ENCODE measurements around the gene ZFX. TPM values are rescaled to one million over a fixed set of nuclear protein-coding genes. Genes with fewer than 3 reads are reported as not detected.
A peak's percentile ranks its signal among the peaks of the same experiment; 100 is the strongest.

ZFX gene
- total RNA-seq, 1 experiment from 2014 or later = 29.9 TPM

DNA sequence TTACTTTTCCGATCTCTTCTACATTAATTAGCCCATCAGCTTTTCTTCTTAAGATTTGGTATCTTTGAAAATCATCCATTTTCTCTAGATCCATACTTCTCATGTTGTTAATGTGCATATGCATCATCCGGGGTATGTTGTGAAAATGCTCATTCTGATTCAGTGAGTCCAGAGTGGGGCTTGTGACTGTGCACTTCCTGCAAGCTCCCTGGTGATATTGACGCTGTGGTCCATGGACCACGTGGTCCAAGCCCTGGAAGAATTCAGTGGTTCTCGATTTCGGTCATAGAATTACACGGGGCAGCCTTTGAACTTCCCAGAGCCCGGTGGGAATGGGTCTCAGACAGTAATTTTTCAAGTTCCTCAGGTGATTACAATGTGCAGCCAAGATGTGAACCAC, 69.8 kb downstream of the ZFX start:
- Histone ChIP-seq H3K9me3 (replicated peaks) (no peaks in the 10 kb centered on the region), H3K4me1 (replicated peaks) (no peaks in the 10 kb centered on the region), H3K4me3 (no peak overlapping the region), H3K27me3 (replicated peaks) (no peaks in the 10 kb centered on the region), H3K27ac (no peak overlapping the region), H3K36me3 (no peaks in the 10 kb centered on the region; the same call in 1 of the 2 replicates)
- DNase-seq (ENCODE audit: low read depth in 1 of 2, low spot score in 2 of 2) = no peak

DNA sequence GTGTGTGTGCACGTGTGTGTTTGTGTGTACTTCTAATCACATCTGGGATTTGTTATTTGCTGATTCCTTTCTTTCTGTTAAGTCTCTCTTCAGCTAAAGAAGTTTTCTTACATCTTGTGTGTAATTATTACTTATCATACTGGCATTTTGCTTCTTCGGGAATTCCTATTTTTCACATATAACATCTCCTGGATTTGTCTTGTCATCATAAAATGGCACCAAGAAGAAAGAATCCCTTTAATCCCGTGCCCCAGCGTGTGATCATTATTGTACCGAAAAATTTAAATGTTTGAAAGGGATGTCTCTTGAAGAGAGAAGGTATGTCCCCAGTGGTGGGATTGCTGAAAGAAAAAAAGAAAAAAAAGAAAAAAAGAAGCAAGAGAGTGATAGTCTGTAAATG, 72.3 kb downstream of the ZFX start:
- no peak for DNase-seq (ENCODE audit: low read depth in 1 of 2, low spot score in 2 of 2)
- no peaks in the 10 kb centered on the region for H3K9me3 ChIP-seq (replicated peaks)

DNA sequence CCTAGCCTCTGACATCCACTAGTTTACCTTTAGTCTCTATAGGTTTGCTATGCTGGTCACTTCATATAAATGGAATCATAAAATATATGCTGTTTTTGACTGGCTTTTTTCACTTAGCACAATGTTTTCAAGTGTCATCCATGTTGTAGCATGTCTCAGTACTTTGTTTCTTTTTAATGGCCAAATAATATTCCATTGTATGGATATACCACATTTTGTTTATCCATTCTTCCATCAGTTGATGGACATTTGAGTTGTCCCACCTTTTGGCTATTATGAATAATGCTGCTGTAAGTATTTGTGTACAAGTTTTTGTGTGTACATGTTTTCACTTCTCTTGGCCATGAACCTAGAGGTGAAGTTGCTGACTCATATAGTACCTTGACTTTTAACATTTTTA, 75.7 kb downstream of the ZFX start:
- no peaks in the 10 kb centered on the region for H3K9me3 ChIP-seq (replicated peaks)
- no peaks in the 10 kb centered on the region for H3K27me3 ChIP-seq (replicated peaks)
- H3K4me3 ChIP-seq = no peak overlapping the region
- H3K36me3 ChIP-seq = no peaks in the 10 kb centered on the region
- no peaks in the 10 kb centered on the region for H3K4me1 ChIP-seq (replicated peaks)
- H3K27ac ChIP-seq = no peak overlapping the region
- DNase-seq (ENCODE audit: low read depth in 1 of 2, low spot score in 2 of 2) = no peak

More for the DNA sequence above, 72.3 kb downstream of the ZFX start:
- H3K4me1 ChIP-seq (replicated peaks) = no peaks in the 10 kb centered on the region
- no peak overlapping the region for H3K27ac ChIP-seq
- H3K4me3 ChIP-seq = no peak overlapping the region
- no peaks in the 10 kb centered on the region for H3K27me3 ChIP-seq (replicated peaks)
- H3K36me3 ChIP-seq = no peaks in the 10 kb centered on the region

DNA sequence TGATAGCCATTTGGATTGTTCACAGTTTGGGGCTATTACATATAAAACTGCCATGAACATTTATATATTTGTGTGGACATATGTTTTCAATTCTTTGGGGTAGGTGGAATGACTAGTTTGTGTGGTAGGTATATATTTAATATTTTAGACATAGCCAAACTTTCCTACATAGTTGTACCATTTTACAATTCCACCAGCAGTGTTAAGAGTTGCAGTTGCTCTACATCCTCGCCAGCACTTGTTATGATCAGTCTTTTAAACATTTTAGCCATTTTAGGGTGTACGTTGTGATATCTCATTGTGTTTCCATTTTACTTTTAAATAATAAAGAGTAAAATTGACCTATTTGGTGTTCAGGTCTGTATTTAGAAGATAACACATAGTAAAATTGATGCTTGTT, 76.6 kb downstream of the ZFX start:
- Histone ChIP-seq H3K4me1 (replicated peaks) (peaks cover 6% of the 10 kb centered on the region), H3K27me3 (replicated peaks) (no peaks in the 10 kb centered on the region), H3K27ac (no peak overlapping the region), H3K9me3 (replicated peaks) (no peaks in the 10 kb centered on the region), H3K4me3 (no peak overlapping the region), H3K36me3 (no peaks in the 10 kb centered on the region)
- DNase-seq (ENCODE audit: low read depth in 1 of 2, low spot score in 2 of 2) = no peak

DNA sequence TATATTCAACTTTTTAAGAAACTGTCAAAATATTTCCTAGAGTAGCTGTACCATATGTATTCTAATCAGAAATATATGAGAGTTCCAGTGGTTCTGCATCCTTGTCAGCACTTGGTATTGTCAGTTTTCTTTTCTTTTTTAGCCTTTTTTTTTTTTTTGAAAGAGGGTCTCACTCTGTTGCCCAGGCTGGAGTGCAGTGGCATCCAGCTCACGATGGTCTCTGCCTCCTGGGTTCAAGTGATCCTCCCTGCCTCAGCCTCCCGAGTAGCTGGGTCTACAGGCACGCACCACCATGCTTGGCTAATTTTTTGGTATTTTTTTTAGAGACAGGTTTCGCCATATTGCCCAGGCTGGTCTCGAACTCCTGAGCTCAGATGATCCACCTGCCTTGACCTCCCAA, 79.1 kb downstream of the ZFX start:
- no peaks in the 10 kb centered on the region for H3K9me3 ChIP-seq (replicated peaks)
- H3K36me3 ChIP-seq = no peaks in the 10 kb centered on the region
- no peak for DNase-seq (ENCODE audit: low read depth in 1 of 2, low spot score in 2 of 2)
- peaks cover 12% of the 10 kb centered on the region for H3K4me1 ChIP-seq (replicated peaks)
- no peak overlapping the region for H3K27ac ChIP-seq
- no peaks in the 10 kb centered on the region for H3K27me3 ChIP-seq (replicated peaks)
- no peak overlapping the region for H3K4me3 ChIP-seq

DNA sequence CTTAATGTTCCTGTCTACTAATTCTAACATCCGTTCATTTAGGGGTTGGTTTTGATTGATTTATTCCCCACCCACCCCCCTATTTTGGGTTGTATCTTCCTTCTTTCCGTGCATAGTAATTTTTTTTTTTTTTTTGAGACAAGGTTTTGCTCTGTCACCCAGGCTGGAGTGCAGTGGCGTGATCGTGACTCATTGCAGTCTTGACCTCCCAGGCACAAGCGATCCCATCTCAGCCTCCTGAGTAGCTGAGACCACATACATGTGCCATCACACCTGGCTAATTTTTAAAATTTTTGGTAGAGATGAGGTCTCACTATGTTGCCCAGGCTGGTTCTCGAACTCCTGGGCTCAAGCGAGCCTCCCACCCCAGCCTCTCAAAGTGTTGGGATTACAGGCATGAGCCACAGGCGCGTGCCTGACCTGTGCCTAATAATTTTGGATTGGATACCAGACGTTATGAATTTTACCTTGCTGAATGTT, 79.9 kb downstream of the ZFX start:
- DNase-seq (ENCODE audit: low read depth in 1 of 2, low spot score in 2 of 2) = no peak
- Histone ChIP-seq H3K4me3 (no peak overlapping the region), H3K36me3 (no peaks in the 10 kb centered on the region), H3K27ac (no peak overlapping the region), H3K9me3 (replicated peaks) (no peaks in the 10 kb centered on the region), H3K27me3 (replicated peaks) (no peaks in the 10 kb centered on the region), H3K4me1 (replicated peaks) (peaks cover 12% of the 10 kb centered on the region)

DNA sequence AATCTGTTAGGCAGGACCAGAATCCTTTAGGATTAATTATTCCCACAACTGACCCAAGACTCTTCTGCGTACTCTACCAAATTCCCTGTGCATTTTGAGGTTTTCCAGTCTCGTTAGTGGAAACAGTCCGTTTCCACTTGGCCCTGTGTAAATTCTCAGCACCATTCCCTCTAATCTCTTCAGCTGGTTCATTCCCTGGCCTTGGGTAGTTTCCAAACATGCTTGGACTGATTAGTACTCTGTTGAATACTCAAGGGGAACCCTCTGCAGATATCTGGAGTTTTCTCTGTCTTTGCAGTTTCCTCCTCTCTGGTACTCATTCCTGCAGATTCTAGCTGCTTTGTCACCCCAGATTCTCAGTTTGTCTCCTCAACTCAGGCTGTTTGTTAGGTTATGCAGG, 80.4 kb downstream of the ZFX start:
- no peak for DNase-seq (ENCODE audit: low read depth in 1 of 2, low spot score in 2 of 2)
- H3K27ac ChIP-seq = no peak overlapping the region

DNA sequence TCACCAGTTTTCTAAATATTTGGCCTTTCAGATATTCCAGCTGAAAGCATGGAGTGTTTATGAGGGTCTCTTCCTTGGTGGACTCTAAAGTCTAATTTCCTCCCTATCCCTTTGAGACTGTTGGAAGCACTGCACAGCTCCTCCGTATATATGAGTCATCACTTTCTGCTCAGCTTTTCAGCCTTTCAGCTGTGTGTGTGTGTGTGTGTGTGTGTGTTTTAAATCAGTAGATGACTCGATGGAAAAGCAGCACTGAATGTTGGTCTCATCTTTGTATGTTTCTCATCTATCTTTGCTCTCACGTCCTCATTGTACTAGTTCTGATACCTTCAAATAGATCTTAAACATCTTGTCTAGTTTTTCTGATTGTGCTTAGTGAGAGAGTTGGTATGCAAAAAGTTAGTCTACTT, 81.6 kb downstream of the ZFX start:
- Histone ChIP-seq H3K27me3 (replicated peaks) (no peaks in the 10 kb centered on the region), H3K27ac (no peak overlapping the region), H3K4me3 (no peak overlapping the region), H3K36me3 (no peaks in the 10 kb centered on the region), H3K9me3 (replicated peaks) (no peaks in the 10 kb centered on the region), H3K4me1 (replicated peaks) (peaks cover 12% of the 10 kb centered on the region)
- DNase-seq (ENCODE audit: low read depth in 1 of 2, low spot score in 2 of 2) = peak in 1 of 2 experiments; percentile 49

More for the DNA sequence above, 80.4 kb downstream of the ZFX start:
- H3K27me3 ChIP-seq (replicated peaks) = no peaks in the 10 kb centered on the region
- peaks cover 12% of the 10 kb centered on the region for H3K4me1 ChIP-seq (replicated peaks)
- H3K4me3 ChIP-seq = no peak overlapping the region
- H3K36me3 ChIP-seq = no peaks in the 10 kb centered on the region
- H3K9me3 ChIP-seq (replicated peaks) = no peaks in the 10 kb centered on the region

DNA sequence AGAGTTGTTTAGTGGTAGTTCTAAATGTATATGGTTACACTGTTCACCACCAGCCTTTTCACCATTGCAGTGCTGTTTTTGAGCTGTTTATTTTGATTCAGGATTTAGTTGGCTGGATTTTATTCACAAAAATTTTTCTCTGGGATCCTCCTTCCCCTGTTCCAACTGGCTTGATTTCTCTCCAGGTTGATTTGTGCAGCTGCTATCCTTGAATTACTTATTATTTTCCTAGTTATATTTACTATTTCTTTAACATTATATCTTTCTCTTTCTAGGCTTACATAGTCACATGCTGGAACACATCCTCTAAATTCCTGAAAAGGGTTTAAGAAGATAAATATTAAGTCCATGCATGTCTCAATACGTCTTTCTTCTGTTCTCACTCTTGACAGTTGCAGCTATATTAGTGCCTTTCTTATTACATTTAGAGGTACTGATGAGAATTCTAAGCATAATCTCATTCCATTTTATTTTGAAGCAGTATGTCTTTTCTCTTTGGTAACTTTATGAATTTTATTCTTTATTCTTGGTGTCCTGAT, 82.2 kb downstream of the ZFX start:
- H3K9me3 ChIP-seq (replicated peaks) = no peaks in the 10 kb centered on the region
- no peaks in the 10 kb centered on the region for H3K36me3 ChIP-seq
- no peaks in the 10 kb centered on the region for H3K27me3 ChIP-seq (replicated peaks)
- peaks cover 12% of the 10 kb centered on the region for H3K4me1 ChIP-seq (replicated peaks)
- DNase-seq (ENCODE audit: low read depth in 1 of 2, low spot score in 2 of 2) = no peak
- H3K27ac ChIP-seq = no peak overlapping the region
- H3K4me3 ChIP-seq = no peak overlapping the region

DNA sequence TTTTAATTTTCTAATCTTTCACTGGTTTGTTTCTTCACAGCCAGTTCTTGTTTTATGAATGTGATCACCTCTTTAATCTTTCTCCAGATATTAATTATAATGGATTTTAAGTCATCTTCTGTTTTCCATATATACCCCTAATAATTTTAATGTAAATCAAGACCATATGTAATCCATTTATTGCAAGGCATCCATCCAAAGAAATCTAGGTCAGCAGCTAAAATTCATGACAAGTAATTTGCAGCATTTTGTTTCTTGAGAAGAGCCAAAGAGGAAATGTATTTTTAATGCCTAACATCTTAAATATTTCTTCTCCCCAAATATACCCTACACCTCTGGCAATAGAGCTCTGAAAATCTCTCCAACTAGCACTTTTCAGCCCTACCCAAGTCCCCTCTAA, 83.3 kb downstream of the ZFX start:
- Histone ChIP-seq H3K4me1 (replicated peaks) (peaks cover 12% of the 10 kb centered on the region), H3K36me3 (no peaks in the 10 kb centered on the region), H3K27ac (no peak overlapping the region), H3K4me3 (no peak overlapping the region), H3K9me3 (replicated peaks) (no peaks in the 10 kb centered on the region), H3K27me3 (replicated peaks) (no peaks in the 10 kb centered on the region)
- no peak for DNase-seq (ENCODE audit: low read depth in 1 of 2, low spot score in 2 of 2)

DNA sequence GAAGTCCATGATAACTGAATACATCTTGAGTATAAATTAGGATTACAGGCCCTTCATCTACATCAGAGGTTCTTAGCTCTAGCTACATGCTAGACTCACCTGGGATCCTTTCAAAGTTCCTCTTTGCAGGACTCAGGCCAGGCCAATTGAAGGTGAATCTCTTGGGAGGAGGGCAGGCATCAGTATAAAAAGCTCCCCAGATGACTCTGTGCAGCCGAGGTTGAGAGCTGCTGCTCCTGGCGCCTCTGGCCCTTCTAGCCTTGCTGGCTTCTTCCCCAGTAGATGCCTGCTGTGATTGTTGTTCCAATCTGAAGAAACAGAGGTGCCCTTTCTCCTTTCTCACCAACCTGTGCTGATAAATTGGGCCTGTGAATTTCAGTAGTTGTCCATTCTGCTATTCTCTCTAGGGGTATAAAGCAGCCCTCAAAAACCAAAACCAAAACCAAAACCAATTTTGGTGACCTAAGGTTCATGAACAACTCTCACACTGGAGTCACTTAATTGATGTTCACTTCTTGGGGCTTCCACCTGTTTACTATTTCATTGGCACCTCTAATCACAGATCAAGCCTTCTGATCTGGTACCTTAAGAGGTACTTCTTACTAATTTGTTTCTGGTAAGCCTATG, 85.7 kb downstream of the ZFX start:
- Histone ChIP-seq H3K36me3 (no peaks in the 10 kb centered on the region), H3K27ac (no peak overlapping the region), H3K9me3 (replicated peaks) (no peaks in the 10 kb centered on the region), H3K4me3 (no peak overlapping the region), H3K4me1 (replicated peaks) (peaks cover 12% of the 10 kb centered on the region), H3K27me3 (replicated peaks) (no peaks in the 10 kb centered on the region)
- DNase-seq (ENCODE audit: low read depth in 1 of 2, low spot score in 2 of 2) = no peak

DNA sequence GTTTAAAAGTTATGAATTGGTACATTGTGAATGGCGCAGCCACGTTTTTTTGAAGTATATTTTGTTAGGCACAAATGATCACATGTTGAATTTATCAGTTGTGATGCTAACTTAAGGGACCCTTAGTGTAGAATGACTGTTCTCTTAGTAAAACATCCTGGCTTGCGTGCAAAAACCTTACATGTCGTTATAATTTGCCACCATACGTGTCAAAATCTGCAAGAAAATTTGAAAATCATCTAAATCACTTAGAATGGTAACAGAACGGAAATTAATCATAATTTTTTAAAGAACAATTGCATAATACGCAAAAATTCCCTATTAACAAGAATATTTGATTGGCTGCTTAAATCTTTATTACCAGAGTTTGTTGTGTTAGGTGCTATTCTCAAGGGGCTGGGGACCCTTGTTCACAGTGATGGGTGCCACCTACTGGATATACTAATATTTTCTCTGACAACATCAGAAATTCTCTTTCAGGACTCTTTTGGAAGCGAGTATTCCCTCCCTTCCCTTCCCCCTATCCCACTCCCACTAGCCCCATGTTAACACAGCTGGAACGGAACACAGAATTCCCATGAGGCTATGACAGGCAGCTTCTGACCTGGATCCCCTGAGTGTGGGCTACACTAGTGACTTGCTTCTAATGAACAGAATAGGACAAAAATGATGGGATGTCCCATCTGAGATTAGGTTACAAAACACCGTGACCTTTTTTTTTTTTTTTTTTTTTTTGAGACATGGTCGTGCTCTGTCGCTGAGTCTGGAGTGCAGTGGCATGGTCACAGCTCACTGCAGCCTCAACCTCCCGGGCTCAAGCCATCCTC, 92.5 kb downstream of the ZFX start:
- Histone ChIP-seq H3K4me3 (no peak overlapping the region), H3K36me3 (no peaks in the 10 kb centered on the region), H3K27ac (no peak overlapping the region), H3K4me1 (replicated peaks) (no peaks in the 10 kb centered on the region), H3K9me3 (replicated peaks) (no peaks in the 10 kb centered on the region), H3K27me3 (replicated peaks) (no peaks in the 10 kb centered on the region)
- DNase-seq (ENCODE audit: low read depth in 1 of 2, low spot score in 2 of 2) = peak in 1 of 2 experiments; percentile 15

DNA sequence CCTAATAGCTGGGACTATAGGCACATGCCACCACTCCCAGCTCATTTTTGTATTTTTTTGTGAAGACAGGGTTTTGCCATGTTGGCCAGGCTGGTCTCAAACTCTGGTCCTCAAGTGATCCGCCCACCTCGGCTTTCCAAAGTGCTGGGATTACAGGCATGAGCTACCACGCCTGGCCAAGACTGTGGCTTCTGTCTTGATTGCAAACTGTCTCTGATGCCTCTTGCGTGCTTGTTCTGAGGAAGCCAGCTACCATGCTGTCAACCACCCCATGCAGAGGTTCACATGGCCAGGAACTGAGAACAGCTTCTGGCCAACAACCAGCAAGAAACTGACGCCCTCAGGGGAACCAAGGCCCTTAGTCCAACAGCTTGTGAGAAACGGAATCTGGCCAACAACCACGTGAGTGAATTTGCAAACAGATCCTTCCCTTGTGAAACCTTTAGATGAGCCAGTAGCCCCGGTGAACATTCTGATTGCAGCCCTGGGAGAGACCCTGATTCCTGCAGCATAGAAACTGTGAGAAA, 93.2 kb downstream of the ZFX start:
- Histone ChIP-seq H3K27ac (no peak overlapping the region), H3K9me3 (replicated peaks) (no peaks in the 10 kb centered on the region), H3K4me1 (replicated peaks) (no peaks in the 10 kb centered on the region), H3K27me3 (replicated peaks) (no peaks in the 10 kb centered on the region), H3K4me3 (no peak overlapping the region), H3K36me3 (no peaks in the 10 kb centered on the region)
- no peak for DNase-seq (ENCODE audit: low read depth in 1 of 2, low spot score in 2 of 2)

DNA sequence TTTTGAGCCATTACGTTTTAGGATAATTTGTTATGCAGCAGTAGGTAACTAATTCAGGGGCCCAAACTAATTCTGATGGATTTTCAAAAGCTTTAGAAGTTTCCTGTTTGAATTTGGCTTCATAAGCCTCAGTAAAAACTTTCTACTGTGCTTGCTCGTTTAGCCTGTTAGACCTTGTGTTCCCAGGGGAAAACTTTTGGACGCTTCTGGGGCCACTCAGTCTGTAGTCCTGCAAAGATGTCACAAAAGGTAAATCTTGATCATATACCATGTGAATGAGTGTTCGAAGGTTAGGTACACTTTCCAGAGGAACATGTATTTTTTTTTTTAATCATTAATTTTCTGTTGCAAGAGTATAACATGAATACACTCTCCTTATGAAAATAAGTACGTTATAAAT, 93.7 kb downstream of the ZFX start:
- H3K4me1 ChIP-seq (replicated peaks) = no peaks in the 10 kb centered on the region
- H3K27me3 ChIP-seq (replicated peaks) = no peaks in the 10 kb centered on the region
- H3K9me3 ChIP-seq (replicated peaks) = no peaks in the 10 kb centered on the region
- no peak overlapping the region for H3K27ac ChIP-seq
- no peak for DNase-seq (ENCODE audit: low read depth in 1 of 2, low spot score in 2 of 2)
- H3K4me3 ChIP-seq = no peak overlapping the region
- H3K36me3 ChIP-seq = no peaks in the 10 kb centered on the region

Data from SJSA1 (cell line).